Measurements from ENCODE around the gene RACGAP1.
"Not testable (repeated sequence)": the region's sequence is repeated elsewhere in the genome, so short reads cannot be mapped to it uniquely, and the experiment has no call there.

RACGAP1 gene

DNA sequence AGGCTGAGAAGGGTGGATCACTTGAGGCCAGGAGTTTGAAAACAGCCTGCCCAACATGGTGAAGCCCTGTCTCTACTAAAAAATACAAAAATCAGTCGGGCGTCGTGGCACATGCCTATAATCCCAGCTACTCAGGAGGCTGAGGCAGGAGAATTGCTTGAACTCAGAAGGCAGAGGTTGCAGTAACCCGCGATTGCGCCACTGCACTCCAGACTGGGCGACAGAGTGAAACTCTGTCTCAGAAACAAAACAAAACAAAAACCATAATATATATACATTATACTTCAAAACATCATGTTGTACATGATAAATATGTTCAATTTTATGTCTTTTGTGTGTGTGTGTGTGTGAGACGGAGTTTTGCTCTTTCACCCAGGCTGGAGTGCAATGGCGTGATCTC lies 5.2 kb upstream of the RACGAP1 start:
- not testable (repeated sequence) for DNase-seq (ENCODE audit: low read depth in 2 of 2)

DNA sequence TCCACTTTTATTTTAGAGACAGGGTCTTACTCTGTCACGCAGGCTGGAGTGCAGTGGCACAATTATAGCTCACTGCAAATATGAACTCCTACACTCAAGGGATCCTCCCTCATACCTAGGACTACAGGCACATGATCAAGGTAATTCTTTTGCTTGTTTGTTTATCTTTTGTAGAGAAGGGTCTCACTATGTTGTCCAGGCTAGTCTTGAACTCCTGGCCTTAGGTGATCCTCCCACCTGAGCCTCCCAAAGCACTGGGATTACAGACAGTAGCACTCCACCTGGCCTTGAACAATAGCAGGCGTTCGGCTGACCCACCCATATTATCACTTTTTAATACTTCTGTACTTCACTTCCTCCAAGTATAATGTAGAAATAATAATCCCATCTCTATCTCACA lies 1.4 kb upstream of the RACGAP1 start:
- no peak for DNase-seq (ENCODE audit: low read depth in 2 of 2)

DNA sequence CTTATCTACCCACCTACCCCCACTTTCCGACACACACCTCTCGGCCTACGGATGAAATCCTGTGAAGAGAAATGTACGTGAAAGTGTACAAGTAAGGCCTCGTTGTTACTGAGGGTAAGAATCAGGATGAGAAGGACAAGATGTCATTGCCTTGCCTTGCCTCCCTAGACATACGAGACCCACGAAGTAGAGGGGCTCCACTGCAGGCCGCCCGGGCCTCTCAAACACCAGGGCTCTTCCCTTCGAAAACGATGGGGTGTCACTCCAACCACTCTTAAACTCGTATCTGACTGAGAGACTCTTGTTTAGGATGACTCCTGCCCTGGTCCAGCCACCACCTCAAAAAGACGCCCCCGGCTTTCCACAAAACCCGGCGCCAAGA lies 498 bp downstream of the RACGAP1 start:
- no peak for DNase-seq (ENCODE audit: low read depth in 2 of 2)

DNA sequence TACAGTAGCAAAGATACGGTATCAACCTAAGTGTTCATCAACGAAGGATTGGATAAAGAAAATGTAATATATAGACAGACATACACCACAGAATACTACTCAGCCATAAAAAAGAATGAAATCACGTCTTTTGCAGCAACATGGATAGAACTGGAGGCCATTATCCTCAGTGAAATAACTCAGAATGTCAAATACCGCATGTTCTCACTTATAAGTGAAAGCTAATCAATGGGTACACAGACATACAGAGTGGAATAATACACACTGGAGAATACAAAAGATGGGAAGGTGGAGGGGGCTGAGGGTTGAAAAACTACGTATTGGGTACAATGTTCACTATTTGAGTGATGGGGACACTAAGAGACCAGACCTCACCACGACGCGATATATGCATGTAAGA lies 1.1 kb downstream of the RACGAP1 start:
- no peak for DNase-seq (ENCODE audit: low read depth in 2 of 2)

DNA sequence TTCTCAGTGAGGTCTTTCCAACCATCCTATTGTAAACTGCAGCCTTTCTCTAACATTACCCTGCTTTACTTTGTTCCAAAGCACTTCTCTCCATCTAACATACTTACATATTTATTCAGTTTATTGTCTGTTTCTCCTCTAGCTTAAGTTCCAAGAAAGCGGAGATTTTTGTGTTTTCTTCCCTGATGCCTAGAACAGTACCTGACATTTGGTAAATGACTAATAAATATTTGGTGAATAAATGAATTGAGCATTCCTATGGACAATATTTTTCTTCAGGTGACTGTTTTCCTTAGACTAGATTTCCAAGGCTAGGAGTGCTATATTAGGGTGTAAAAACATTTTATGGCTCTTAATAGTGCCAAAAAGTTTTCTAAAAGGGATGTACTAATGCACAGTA lies 2.4 kb downstream of the RACGAP1 start:
- no peak for DNase-seq (ENCODE audit: low read depth in 2 of 2)

DNA sequence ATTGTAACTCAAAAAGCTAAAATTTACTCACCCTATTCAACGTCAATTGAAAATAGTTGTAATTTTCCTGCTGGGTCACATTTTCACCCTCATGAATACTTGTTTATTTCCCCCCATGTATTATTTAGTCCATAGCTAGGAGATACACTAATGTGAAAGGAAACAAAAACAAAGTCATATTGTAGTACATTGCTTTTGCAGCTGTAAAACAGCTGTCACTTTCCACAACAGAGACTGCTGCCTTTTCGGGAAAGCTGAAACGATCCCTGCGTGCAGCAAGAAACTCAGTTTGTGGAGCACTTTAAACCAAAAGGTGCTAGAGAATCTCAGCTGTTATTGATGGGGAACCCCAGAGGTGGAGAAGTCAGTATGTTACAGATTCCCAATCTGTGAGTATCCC lies 4.3 kb downstream of the RACGAP1 start:
- no peak for DNase-seq (ENCODE audit: low read depth in 2 of 2)

DNA sequence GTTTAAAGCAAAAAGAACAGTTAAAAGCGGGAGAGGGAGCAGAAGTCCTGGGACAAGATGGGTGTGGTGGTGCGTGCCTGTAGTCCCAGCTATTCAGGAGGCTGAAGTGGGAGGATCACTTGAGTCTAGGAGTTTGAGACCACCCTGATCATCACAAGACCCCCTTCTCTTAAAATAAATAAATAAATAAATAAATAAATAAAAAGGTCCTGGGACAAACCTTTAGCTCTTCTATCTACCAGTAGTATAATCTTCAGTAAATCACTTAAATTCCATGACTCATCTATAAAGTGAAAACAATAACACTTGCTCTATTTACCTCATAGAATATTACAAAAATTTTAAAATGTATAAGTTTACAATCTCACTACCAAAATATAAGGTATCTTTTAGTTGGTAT lies 5.8 kb downstream of the RACGAP1 start:
- DNase-seq (ENCODE audit: low read depth in 2 of 2) = no peak

DNA sequence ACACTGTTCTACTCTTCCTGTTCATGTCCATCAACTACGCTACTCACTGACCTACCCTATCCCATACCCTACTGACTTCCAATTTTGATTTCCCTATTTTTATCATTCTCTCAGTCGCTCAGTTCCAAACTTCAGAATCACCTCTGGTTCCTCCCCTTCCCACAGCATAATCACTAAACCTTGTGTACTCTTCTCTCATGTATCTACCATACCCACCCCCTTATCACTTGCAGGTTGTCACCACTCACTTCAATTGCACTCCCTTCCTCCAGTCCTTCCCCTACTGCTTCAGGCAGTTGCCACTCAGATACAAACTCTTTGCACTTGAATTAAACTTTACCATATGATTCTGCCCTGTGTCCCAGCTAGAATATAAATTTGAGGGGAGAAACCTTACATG lies 6.3 kb downstream of the RACGAP1 start:
- DNase-seq (ENCODE audit: low read depth in 2 of 2) = no peak

DNA sequence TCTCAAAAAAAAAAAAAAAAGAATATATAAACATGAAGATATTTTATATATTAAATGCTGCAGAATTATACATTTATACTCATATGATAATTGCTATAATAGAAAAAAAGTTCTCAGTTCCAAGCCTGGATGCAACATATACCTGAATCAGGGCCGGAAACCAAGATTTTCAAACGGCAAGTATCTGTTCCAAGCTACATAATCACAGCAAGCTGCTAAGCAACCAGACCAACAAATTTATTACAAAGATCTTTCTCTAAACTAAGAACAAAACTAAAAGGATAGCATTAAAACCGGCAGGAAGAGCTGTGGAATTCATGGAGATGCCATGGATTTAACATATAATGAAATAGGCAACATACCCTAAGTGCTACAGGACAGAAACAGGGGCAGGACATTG lies 7.1 kb downstream of the RACGAP1 start:
- DNase-seq (ENCODE audit: low read depth in 2 of 2) = no peak

DNA sequence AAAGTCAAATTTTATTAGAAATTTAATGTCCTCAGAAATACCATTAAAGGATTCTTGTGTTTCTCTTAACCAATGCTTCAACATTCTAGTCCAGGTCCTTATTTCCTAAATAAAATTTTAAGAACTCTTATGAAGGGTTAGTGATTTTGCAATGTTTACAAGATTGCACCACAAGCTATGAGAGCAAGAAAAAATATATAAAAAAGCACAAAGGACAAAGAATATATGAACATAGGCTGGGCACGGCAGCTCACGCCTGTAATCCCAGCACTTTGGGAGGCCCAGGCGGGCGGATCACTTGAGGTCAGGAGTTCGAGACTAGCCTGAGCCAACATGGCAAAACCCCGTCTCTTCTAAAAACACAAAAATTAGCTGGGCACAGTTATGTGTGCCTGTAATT lies 7.7 kb downstream of the RACGAP1 start:
- DNase-seq (ENCODE audit: low read depth in 2 of 2) = no peak

DNA sequence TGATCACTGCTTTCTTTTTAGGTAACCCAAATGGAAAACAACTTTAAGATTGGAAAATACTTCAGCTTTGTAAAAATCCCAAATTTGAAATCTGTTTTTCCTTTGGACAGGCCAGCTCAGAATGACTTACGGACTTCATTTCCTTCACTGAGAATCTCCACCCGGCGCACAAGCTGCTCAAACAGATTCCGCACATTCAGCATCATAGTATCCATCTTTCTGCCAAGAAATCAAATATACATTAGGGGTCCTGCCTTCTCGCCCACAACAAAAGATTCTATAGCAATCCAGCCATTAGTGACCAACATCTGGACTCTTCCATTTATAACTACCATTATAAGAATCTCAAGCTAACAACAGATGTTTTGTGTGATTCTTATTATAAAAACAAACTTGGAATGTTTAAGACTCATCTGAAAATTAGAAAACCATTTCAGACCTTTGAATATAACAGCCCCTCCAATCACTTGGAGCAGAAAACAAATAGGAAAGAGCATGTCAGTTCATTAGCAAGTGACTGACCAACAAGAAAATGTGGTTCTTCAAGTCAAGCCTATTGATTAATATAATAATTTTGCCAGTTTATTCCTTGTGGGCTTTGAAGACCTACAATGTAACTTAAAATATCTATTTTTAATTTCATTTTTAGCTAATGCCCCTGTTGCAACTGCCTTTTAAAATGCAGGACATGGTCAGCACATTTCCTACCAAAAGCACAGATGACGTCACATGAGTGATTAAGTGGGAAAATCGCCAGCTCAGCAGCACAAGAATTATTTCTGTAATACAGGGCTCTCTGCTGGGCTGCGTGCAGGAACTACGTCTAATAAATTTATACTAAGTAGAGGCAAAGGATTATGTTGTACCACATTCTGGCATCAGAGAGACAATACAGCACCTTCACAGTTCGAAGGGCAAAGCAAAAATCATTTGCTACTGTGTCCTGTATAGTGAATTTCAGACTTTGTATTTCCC lies 8.5 kb downstream of the RACGAP1 start:
- no peak for DNase-seq (ENCODE audit: low read depth in 2 of 2)

DNA sequence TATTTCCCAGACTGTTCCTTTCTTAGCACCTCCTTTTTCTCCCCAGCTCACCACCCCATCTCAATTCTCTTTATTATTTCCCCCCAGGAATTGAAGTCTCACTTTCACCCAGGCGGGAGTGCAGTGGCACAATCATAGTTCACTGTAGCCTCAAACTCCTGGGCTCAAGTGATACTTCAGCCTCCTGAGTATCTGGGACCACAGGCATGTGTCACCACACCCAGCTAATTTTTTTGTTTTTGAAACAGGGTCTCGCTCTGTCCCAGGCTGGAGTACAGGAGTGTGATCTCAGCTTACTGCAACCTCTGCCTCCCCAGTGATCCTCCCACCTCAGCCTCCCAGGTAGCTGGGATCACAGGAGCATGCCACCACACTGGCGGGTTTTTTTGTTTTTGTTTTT lies 11.0 kb downstream of the RACGAP1 start:
- no peak for DNase-seq (ENCODE audit: low read depth in 2 of 2)

DNA sequence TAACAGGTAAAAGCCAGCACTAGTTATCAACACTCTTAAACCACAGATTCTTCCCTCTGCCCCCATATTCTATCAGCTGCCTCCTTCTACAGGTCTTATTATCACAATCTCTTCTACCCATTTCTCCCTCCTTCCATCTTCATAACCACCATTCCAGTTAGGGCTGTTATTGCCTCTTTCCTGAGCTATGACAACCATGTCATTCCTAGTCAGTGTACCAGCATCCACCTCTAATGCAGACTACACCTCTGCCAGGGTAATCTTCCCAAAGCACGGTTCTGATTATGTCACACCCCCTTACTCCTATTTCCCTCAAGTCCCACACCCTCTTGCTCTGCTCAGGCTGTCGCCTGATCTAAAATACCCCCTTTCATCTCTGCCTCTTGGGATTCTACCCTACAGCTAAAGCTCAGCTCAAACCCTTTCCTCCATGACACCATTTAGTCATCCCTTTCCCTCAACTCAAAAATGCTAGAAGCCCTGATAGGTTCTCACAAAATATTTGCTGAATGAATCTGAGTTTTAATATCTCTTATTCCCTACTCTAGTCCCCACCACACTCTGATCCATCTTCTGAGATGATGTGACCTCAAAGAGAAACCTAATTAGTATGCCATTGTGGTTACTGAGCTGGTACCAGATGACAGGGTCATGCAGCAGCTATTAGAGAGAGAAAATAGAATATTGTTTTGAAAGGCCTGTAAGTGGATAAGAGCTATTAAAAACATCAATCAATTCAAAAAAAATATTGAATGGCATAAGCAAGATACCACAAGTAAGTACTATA lies 11.7 kb downstream of the RACGAP1 start:
- DNase-seq (ENCODE audit: low read depth in 2 of 2) = no peak

DNA sequence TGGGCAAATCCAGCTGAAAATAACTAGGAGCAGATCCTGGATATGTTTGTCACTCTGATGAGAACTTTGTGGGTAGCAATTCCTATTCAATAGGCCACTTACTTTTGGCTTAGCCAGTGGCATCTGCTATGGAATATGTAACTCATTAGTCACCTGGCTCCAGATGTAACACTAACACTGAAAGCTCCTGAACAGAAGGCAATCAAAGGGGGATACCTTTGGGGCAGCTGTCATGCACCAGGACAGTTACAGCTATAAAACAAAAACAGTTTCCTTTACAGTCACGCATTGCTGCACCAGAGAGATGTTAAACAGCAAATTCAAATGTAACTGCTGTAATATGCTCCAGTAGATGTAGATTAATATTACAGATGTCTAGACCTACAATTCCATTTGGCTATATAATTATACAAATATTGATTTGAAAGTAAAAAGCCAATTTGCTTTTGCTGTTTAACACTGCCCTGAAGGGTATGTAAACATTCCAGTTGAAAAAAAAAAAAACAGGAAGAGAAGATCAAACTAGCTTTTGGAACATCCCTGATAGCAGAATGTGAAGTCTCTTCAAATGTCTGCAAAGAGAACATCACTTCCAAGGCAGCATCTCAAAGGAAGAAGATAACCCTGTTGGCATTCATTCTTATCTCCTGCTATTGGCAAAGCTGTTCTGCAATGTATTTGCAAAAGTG lies 18.4 kb downstream of the RACGAP1 start:
- DNase-seq (ENCODE audit: low read depth in 2 of 2) = no peak

DNA sequence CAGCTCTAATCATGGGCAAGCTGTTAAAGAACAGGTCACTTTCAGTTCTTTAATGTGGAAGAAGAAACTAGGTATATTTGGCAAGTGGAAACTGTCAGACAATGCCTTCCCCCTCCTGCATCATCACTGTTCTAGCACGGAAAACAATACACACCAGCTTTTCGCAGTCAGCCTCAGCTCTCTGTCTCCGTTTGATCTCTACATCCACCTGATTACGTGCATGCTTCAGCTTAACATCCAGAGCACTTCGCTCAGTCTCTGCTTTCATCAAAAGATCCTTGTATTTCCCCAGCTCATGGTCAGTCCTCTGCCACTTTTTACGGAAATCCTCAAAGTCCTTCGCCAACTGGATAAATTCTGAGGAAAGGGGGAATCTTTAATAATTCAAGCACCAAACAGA lies 19.0 kb downstream of the RACGAP1 start:
- DNase-seq (ENCODE audit: low read depth in 2 of 2) = no peak

DNA sequence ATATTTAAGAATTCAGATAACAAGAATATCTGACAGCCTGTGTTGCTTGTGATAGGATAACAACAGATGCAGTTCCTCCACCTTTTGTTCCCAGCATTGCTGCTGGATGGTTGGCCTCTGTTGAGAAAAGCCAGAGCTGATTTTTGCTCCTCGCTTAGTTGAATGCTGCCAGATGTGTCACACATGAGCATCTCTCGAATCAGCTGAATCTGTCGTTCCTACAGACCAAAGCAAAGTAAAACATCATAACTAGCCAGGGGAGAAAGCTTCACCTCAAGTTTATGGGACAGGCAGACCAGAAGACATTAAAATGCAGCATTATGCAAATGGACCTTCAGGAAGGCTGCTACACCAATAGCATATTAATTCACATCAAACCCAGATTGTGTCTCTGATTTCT lies 20.1 kb downstream of the RACGAP1 start:
- no peak for DNase-seq (ENCODE audit: low read depth in 2 of 2)

DNA sequence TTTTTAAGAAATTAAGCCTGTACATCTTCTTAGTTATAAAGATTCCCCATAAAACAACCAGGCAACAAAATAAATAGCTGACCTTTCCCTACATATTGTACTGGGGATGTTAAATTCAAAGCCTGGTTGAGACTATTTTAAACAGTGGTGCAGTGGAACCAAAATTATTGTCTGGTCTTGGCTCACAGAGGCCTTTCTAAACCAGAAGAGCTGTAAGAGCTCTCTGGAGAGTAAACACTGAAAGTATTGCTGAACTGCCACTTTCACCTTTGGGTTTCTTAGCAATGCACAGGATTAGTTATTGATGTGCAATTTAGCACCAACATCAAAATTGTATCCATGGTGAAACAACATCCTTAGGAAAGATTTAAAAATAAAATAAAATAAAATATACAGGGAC lies 20.6 kb downstream of the RACGAP1 start:
- DNase-seq (ENCODE audit: low read depth in 2 of 2) = no peak

DNA sequence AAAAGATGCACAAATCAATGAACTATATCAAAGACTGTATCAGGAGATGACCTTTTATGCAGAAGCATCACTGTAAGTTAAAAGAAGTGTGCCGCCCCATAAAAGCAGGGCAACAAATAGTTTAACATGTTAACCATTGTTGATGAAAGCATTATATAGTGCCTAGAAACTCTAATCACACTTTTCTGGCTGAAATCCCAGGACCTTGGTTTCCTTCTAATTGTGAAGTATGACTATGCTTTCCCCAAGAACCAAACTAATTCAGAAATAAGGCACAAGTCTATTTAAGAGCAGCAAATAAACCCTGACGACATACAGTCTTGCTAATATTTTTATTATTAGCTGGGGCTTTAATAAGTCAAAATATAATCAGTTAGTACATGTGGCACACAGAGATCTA lies 21.7 kb downstream of the RACGAP1 start:
- no peak for DNase-seq (ENCODE audit: low read depth in 2 of 2)

DNA sequence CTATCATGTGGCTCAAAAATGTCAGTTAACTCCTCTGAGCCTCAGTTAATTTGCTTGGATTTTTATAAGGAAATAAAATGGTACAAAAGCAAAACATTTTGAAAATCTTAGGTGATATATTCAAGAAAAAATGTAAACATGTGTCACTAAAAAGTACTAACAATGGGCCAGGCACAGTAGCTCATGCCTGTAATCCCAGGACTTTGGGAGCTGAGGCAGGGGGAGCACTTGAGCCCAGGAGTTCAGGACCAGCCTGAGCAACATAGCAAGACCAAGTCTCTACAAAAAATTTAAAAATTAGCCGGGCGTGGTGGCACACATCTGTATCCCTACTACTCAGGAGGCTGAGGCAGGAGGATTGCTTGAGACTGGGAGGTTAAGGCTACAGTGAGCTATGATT lies 26.8 kb downstream of the RACGAP1 start:
- no peak for DNase-seq (ENCODE audit: low read depth in 2 of 2)

DNA sequence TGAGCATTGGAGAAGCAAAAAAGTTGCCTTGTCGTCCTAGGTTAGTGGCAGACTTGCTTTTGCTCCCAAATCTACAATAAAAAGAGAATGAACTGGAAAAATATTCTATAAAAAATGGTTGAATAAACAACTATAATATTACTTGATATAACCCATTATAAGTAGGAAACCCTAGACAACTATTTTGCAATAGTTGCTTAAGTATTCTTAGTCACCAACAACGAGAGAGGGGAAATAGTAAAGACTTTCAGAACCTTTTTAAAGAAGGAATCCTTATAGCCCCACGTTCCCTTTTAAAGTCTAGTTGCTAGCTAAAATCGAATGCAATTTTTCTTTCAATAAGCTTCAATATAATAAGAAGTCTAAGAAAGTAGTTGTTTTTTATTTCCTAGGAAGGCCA lies 35.0 kb downstream of the RACGAP1 start:
- no peak for DNase-seq (ENCODE audit: low read depth in 2 of 2)

DNA sequence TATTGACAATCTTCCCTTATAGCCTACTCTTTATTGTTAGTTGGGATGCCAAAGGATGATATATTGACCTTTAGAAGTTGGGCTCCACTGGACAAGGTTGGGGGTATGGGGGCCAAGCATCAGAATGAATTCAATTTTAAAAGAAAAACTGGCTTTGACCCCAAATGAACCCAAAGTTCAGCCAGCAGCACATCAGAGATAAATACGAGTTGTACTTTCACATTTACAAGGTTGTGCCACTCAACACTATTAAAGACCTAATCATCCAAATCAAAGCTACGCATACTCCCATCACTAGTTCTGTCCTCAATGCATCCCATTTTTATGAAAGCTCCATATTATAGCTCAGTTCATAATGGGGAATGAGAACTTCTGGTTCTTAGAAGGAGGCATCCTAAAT lies 35.9 kb downstream of the RACGAP1 start:
- not testable (repeated sequence) for DNase-seq (ENCODE audit: low read depth in 2 of 2)

DNA sequence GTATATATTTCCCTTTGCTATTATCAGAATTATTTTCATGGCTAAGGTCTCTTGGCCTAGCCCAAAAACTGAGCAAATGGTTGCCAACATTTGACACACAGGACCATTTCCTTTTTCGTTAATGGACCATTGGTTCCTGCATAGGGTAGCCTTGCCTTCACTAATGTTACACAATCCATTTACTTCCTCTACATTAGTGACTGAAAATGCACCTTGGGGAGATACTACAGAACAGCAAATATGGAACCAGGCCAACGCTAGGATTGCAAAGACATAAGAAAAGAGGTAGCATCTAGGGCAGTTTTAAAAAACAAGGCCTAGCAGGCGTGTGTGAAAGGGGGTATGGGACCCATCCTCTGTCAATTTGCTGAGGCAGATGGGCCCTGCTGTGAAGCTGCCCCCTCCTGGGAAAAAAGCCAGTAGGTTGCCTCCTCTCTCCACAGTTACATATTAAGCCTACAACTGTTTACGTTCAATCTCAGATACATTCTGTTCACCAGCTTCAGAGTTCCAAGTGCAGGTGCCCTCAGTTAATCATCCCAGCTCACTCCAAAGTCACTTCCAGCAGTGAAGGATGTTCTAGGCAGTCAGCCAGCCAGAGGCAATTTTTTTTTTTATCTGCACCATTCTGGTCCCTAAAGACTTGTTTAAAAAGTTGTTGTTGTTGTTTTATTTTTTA lies 37.5 kb downstream of the RACGAP1 start:
- no peak for DNase-seq (ENCODE audit: low read depth in 2 of 2)
